Inflammatory macrophage (primary cell): ENCODE results near the gene SLC15A1.

Experiments
- DNase-seq, 2 donors: peaks; one replicate each; pipeline ENCODE4 v3.0.0-alpha.2; 2020 to 2022

SLC15A1 gene

GRCh38 chr13:98746968-98747367 is 5.5 kb downstream of the SLC15A1 start:
- DNase-seq, result no peak

DNA sequence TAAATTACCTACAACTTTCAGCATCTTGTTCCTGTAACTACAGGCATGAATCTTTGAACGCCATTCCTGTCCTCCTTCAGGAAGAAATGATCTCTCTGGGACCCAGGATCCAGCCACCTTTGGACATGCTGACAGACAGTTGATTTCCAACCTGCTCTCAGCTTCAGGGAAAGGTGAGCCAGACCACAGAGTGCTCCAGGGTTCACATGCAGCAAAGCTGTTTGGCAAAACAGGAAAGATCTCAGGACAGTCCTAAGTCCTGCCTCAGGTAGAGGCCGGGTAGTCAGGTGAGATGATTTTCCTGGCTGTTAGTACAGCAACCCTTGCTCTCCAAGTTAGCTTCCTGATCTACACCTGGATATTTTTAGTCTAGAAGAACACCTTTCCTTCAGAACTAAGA is 9.1 kb downstream of the SLC15A1 start:
- no peak for DNase-seq

GRCh38 chr13:98742961-98743360 is 9.5 kb downstream of the SLC15A1 start:
- DNase-seq, result no peak

DNA sequence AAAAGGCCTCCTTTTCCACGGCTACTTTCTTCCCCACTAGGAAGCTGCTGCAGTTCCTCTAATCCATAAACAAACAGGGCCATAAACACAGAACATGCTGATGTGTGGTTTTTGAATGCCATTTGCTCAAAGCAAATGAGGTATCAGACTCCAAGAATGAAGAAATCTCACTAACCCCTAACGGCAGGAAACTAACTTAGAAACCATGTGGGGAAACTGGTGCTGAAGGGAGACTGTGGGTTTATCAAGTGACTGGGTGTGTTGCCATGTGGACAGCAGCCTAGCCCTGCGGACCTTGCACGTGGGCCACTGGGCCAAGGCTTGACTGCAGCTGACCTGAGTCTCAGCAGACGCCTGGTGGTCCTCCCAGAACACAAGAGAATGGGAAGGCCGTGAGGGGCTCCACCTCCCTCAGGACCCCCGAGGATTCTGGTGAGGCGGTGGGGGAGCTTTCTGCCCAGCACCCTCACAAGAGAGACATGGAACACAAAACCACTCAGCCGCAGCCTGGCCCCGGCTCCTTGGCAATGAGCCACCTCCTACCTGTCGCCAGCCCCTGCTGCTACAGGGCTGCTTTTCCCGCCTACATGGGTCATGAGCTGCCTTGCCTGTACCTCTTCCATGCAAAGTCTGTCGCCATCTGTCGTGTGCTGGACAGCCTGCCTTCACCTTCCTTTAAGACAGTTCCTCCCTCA is 10.6 kb downstream of the SLC15A1 start:
- DNase-seq, result peak; percentile 4 to 6

DNA sequence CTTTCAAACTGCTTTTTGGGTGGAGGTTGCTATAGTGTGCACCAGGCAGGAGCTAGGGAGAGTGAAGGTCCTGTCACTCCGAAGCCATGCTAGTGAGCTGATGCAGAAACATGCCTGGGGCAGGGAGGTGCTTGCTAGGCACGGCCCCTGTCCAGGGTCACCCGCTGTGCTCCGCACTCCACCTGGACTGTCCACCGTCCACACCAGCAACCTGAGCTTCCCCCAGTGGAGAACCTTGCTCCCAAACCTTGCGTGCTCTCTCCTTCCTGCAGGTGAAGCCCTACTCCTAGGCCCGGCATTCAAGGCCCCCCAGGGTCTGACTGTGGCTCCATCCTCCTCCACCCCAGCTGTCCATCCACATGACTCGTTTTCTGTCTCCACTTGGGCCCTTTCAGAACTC is 12.3 kb downstream of the SLC15A1 start:
- DNase-seq, result no peak

GRCh38 chr13:98738993-98739392 is 13.5 kb downstream of the SLC15A1 start:
- DNase-seq, result no peak

DNA sequence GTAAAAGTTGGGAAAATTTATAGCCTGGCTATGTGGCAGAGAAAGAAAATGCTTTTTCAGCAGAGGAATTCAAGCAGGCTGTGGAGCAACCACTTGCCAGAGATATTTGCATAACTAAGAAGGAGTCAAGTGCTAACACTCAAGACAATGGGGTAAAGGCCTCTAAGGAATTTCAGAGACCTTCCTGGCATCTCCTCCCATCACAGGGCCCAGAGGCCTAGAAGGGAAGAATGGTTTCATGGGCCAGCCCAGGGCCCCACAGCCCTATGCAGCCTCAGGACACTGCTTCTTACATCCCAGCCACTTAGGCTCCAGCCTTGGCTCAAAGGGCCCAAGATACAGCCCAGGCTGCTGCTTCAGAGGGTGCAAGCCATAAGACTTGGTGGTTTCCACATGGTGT is 14.3 kb downstream of the SLC15A1 start:
- no peak for DNase-seq

- DNase-seq, result no peak
Measured at GRCh38 chr13:98731925-98732324, 20.5 kb downstream of the SLC15A1 start.

DNA sequence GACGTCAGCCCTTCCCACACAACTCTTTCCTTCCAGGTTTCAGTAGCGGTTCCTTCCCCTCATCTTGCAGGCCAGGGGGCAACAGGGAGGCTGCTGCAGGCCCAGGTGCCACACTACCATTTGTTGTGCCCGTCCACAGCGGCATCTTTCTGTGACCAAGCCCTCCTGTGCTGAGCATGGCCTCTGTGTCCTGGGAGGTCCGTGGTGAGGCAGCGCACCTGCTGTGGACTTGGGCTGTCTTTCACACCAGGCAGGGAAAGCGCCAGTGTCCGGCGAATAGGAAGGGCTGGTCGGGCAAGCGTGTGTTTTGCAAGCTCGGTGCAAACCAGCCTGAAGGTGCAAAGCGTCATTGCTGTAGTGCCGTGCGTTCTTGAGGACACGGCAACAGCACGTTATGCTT is 21.4 kb downstream of the SLC15A1 start:
- no peak for DNase-seq

- no peak for DNase-seq
Measured at GRCh38 chr13:98730441-98730840, 22.0 kb downstream of the SLC15A1 start.

- DNase-seq, result no peak
Measured at GRCh38 chr13:98729658-98730057, 22.8 kb downstream of the SLC15A1 start.

DNA sequence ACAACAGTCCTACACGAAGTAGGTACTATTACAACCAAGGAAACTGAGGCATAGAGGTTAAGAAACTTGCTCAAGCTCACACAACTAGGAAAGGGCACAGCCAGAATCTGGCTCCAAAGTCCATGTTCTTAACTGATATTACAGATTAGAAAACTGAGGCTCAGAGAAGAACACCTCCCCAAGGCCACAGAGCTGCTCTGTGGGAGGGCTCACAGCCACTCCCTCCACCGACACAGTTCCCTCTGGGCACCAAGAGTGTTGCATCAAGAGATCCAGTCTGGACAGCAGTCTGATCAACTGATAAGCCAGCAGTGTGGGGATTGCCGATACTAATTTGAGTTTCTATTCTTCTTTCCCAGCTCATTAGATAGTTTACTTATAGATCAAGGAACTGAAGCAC is 29.5 kb downstream of the SLC15A1 start:
- DNase-seq, result peak in 1 of 2 donors; percentile 4

- no peak for DNase-seq
Measured at GRCh38 chr13:98721825-98722510, 30.5 kb downstream of the SLC15A1 start.

GRCh38 chr13:98719527-98720250 is 32.8 kb downstream of the SLC15A1 start:
- DNase-seq, result no peak

- DNase-seq, result no peak
Measured at GRCh38 chr13:98717891-98718290, 34.6 kb downstream of the SLC15A1 start.

GRCh38 chr13:98717256-98717655 is 35.2 kb downstream of the SLC15A1 start:
- no peak for DNase-seq

- no peak for DNase-seq
Measured at GRCh38 chr13:98710521-98710920, 42.0 kb downstream of the SLC15A1 start.

GRCh38 chr13:98707281-98707999 is 45.0 kb downstream of the SLC15A1 start:
- no peak for DNase-seq

DNA sequence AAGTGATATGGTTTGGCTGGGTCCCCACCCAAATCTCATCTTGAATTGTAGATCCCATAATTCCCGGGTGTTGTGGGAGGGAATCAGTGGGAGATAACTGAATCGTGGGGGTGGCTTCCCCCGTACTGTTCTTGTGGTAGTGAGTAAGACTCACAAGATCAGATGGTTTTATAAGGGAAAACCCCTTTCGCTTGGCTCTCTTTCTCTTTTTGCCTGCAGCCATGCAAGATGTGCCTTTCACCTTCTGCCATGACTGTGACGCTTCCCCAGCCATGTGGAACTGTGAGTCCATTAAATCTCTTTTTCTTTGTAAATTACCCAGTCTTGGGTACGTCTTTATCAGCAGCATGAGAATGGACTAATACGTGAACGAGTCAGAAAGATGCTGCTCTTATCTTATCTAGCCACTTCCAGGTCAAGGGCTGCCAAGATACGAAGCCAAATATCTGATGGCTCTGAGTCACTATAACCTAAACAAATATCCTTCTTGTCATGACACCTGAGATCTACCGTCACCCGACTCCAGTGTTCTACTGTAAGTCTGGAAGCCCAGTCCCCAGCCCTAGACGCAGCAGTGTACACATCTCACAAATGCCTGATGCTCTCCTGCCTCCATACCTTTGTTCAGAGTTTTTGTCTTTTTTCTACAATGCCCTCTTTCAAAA is 45.9 kb downstream of the SLC15A1 start:
- no peak for DNase-seq

DNA sequence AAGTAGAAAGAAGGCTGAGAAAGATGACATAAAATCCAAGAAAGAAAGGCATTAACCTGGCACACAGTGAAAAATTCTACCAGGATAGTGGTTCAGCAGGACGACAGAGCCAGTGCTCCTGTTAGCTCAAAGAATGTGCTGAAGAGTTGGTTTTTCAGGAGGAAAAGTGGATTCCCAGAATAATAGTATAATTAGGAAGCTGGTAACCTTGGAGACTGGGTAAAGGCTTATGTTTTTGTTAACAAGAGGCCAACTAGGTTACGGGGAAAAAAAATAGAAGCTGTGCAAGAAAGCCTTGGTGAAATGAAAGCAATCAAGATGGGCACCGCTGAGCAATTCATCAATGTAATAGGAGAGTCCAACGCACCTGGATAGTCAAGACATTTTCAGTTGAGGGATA is 54.7 kb downstream of the SLC15A1 start:
- DNase-seq, result no peak

- DNase-seq, result no peak
Measured at GRCh38 chr13:98693756-98694155, 58.7 kb downstream of the SLC15A1 start.

DNA sequence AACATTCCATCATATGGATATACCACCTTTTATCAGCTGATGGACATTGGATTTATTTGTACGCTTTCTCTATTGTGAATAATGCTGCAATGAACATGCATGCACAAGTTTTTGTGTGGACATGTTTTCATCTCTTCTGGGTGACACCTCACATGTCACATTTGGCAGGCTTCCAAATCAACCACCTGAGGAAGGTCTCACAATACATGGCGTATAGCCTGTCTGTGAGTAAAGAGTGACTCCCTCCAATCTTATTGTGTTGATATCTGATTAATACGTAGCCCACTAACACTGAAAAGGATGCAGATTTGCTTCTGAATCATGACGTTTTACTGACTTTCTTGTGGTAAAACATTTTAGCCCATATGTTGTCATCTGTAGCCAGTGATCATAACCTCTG is 61.1 kb downstream of the SLC15A1 start:
- DNase-seq, result no peak
